Activated naive CD4-positive, alpha-beta T cell treated with anti-CD3 and anti-CD28 coated beads, Interleukin-2, amount 50 U/mL, for 16 hours (primary cell): ENCODE measurements around the gene WLS.
"Not testable (repeated sequence)": the region's sequence is repeated elsewhere in the genome, so short reads cannot be mapped to it uniquely, and the experiment has no call there.

Experiments
- DNase-seq: peaks from one replicate; pipeline ENCODE4 v3.0.0-alpha.2; 2020

WLS gene

GRCh38 chr1:68162761-68163160 lies 69.6 kb downstream of the WLS start:
- no peak for DNase-seq

DNA sequence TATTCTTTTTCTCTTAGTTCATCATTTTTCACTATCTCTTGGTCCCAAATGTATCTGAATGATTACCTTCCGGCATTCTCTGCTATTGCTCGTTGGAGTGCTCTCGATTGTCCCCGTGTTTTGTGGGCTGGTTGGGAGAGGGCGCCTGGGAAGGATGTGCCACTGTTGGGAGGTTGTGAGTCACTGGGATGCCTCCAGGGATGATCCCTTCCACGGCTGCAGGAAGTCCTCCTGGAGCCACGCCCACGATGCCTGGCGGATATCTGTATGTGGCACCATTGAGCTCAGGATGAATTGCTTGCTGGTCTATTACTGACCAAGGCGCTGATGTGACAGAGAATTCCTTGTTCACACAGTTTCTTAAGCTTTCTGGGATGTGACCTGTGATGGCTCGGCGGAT lies 70.7 kb downstream of the WLS start:
- not testable (repeated sequence) for DNase-seq

DNA sequence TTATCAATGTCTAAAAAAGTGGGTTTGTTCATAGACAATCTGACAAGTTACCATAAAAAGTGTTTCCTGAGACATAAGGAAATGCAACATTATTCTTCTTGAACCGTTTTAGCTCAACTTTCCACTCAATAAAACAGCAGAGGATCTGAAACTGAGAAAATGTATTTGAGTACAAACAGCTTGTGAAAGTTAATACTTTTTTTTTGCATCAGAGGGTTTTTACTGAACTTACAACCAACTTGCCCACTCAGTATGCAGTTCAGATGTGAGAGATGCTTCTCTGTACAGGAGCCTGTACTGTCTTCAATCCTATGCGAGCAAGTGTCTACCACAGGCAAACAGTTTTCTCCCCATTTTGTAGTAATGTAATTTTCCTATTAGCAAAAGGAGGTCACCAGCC lies 71.4 kb downstream of the WLS start:
- DNase-seq = not testable (repeated sequence)

GRCh38 chr1:68160021-68160420 lies 72.3 kb downstream of the WLS start:
- DNase-seq = no peak

- DNase-seq = no peak
Observed at GRCh38 chr1:68158837-68159236, 73.5 kb downstream of the WLS start.

GRCh38 chr1:68157416-68157815 lies 74.9 kb downstream of the WLS start:
- no peak for DNase-seq

DNA sequence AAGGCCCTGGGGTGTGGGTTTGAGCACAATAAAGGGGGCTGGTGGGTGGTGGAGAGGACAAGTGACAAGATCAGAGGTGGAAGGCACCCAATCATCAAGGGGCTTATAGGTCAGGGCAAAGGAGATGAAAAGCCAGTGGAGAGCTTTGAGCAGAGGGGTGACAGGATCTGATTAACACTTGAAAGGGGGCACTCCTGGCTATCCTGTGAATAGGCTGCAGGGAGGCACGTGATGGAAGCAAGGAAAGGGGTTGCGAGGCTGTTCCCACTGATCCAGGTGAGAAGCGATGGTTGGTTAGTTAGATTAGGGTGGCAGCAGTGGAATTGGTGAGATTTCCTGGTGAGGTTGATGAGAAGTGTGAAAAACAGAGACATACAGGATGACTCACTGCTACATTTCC lies 80.6 kb downstream of the WLS start:
- no peak for DNase-seq

DNA sequence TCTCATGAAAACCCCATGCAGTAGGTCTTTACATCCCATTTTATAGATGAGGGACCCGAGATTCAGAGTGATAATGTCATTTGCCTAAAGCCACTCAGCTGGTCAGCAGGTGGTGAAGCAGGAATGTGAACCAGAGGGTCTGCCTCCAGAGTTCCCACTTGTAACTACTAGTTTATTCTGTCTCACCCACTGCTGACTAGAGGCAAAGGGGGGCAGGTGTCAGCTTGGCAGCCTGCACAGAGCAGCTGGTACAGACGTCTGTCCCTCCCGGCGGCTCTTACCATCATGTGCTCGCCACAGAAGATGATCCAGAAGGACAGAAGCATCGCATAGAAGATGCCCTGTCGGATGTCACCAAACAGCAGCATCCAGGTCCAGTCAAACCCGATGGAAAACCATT lies 82.4 kb downstream of the WLS start:
- no peak for DNase-seq

GRCh38 chr1:68149110-68149798 lies 83.1 kb downstream of the WLS start:
- DNase-seq = no peak

GRCh38 chr1:68148631-68149030 lies 83.7 kb downstream of the WLS start:
- DNase-seq = no peak

- DNase-seq = no peak
Observed at GRCh38 chr1:68147534-68148171, 84.7 kb downstream of the WLS start.

GRCh38 chr1:68145418-68146126 lies 86.8 kb downstream of the WLS start:
- no peak for DNase-seq

DNA sequence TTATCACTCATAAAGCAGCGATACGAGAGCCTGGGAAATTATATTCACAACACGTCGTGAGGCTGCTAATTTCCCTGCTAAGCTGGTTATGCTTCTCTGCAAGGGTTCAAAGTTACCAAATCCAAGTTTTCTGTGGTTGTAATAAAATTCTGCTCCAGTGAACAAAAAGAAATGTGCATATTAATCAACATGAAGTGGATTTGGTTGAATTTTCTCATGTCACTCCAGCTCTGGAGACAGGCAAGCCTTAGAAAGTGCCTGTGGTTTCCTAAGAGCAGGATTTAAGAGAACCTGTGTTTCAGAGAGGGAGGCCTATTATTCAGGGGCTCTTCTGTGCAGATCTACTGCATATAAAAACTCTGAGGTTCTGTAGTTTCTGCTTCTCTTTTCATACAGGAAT lies 87.5 kb downstream of the WLS start:
- DNase-seq = no peak

DNA sequence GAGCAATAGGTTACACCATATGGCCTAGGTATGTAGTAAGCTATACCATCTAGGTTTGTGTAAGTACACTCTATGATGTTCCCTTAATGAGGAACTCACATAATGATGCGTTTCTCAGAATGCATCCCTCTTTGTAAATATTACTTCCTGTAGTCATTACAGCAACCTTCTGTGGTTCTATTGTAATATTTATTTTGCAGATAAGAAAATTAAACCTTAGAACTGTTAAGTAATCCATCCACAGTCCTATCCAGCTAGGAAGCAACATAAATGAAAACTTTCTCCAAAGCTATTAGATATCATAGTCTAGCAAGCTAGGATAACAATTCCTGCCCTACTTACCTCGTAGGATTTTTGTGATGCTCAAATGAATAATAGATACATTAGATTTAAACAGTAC lies 88.7 kb downstream of the WLS start:
- no peak for DNase-seq

DNA sequence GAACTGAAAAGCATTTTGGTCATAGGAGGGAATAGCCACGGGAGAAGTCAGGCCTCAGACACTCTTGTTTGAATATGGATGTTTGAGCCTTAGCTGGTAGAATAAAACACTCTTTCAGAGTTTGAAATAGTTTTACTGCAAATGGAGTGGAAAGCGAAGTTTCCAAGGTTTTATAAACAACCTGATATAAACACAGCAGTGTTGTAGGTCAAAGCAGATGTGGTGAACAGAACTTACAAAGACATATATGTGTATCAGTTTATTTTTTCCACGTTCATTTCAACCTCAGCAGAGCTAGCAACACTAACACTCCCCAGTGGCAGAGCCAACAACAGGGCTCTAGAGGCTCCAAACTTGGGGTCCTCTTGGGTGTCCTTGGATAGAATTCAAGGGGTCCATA lies 89.9 kb downstream of the WLS start:
- DNase-seq = no peak

- DNase-seq = no peak
Observed at GRCh38 chr1:68142036-68142435, 90.3 kb downstream of the WLS start.

- no peak for DNase-seq
Observed at GRCh38 chr1:68141071-68142021, 91.0 kb downstream of the WLS start.

DNA sequence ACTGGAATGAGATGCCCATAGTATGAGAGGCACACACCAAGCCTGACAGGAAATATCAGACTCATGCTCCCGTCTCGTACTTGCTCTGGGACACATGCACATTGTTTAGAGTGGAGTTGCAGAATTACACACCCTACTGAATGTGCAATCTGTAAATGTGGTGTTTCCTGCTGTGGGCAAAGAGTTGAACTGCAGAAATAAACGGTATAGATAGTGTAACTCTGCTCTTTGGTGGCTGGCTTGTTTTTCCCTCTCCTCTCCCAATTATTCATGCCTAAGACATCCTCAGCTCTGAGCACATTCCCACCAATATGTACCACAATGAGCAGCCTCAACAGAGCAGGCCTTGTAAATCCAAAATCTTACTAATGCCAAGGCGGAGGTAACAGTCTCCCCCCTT lies 91.8 kb downstream of the WLS start:
- DNase-seq = no peak

- no peak for DNase-seq
Observed at GRCh38 chr1:68136187-68136586, 96.1 kb downstream of the WLS start.

DNA sequence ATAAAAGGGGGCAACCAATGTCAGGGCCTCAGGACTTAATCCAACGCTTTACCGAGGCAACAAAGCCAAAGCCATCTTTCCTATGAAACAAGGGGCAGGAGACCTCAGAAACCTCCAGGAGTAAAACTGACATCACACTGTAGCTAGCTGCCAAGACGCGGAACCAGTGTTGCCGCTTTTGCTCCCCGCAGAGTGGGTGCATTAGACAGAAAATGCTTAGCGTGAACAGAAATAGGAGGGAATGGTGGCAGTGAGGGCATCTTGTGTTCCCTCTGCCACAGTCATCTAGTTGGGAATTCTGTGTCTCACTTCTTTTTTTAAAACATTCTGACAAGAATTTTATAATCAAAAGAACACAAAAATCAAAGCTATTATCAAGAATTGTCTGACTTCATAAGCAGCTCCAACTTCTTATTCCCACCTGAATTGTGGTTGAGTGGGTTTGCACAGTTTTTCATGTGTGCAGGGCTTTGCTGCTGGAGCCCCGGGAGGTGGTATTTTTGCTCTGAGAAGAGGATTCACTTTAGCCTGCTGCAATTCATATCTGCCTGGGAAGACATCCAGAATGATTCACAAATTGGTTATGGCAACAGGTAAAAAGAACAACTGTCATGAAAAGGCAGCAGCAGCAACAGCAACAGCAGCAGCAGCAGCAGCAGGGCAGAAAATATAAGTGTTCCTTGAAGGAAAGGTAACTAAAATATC lies 99.7 kb downstream of the WLS start:
- DNase-seq = no peak

- no peak for DNase-seq
Observed at GRCh38 chr1:68131261-68131660, 101.1 kb downstream of the WLS start.

GRCh38 chr1:68129536-68130250 lies 102.6 kb downstream of the WLS start:
- no peak for DNase-seq
